ENCODE data around the gene DSG2.

The DSG2 gene

DNA sequence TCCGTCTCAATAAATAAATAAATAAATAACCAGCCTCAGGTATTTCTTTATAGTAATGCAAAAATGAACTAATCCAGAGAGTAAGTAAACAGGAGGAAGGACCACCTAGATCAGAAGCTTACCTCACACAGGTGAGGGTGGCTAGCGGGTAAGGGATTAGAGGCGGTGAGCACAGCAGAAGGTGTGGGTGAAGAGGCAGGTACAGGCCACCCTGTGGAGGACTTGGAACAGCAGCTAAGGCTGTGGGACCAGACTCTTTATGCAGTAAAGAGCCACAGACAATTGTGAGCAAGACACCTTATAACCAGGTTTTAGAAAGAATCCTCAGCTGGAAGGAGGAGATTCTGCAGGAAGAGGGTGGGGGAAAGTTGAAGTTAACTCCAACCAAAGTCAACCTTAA, 59.5 kb downstream of the DSG2 start:
- no peak for TF ChIP-seq ZNF274 (IDR thresholded peaks at IDR 0.05; ENCODE audit: low read depth, low read length)
- no peak overlapping the region for H3K4me3 ChIP-seq (ENCODE audit: low read length)

- TF ChIP-seq ZNF274 (IDR thresholded peaks at IDR 0.05; ENCODE audit: low read depth, low read length) = no peak
- H3K4me3 ChIP-seq (ENCODE audit: low read length) = no peak overlapping the region
These were observed 60.6 kb downstream of the DSG2 start for GRCh38 chr18:31558567-31558966.

DNA sequence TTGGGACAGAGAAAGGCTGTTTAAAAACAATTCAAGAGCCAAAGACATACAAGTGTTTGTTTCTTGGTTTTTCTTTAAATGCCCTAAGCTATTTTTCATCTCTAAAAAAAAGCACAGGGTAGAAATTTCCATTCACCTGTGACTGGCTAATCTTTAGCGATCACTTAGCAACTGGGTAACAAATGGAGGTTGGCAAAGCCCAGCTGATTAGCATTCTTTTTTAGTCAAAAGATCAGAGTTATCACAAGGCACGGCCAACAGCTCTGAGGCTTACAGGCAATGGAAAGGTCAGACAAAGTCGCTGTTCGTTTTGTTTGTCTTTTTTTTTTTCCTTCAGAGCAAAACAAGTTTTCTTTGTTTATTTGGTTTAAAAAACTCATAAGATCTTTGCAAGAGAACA, 64.7 kb downstream of the DSG2 start:
- TF ChIP-seq ZNF274 (IDR thresholded peaks at IDR 0.05; ENCODE audit: low read depth, low read length) = no peak

DNA sequence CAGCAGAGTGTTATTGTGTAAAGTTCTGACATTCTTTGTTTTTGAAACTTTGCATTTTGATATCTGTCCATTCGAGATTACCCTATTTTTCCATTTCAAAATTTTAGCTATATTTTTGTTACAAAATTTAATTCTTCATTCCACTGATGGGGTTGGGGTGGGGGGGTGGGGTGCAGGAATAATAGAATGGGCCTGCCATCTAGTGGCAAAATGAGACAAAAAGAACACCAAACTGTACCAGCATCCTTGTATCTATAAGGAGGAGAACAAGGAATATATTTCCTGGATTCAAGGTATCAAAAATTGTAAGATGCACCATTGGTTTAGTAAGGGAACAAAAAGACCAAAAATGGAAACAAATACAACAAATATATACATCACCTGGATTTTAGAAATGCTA, 65.8 kb downstream of the DSG2 start:
- H3K4me3 ChIP-seq (ENCODE audit: low read length) = no peak overlapping the region
- TF ChIP-seq ZNF274 (IDR thresholded peaks at IDR 0.05; ENCODE audit: low read depth, low read length) = no peak

More for the DNA sequence above, 64.7 kb downstream of the DSG2 start:
- no peak overlapping the region for H3K4me3 ChIP-seq (ENCODE audit: low read length)

DNA sequence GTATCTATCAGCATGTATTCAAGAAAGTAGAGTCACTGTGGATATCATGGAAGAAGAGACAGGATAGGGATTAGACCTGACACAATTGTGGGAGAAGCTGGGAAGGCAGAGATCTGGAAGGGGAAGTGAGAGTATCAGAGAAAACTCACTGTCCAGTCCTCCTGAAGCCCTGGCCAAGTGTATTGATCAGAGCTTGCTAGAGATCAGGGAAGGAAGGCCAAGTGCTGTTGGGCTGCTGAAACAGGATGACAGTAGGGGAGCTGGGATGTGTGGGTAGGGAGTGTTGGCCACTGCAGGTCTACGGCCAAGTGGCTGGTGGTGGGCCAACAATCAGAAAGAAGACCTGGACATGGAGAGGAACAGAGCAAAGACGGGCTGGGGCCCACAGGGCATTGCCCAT, 67.4 kb downstream of the DSG2 start:
- H3K4me3 ChIP-seq (ENCODE audit: low read length) = no peak overlapping the region
- no peak for TF ChIP-seq ZNF274 (IDR thresholded peaks at IDR 0.05; ENCODE audit: low read depth, low read length)

DNA sequence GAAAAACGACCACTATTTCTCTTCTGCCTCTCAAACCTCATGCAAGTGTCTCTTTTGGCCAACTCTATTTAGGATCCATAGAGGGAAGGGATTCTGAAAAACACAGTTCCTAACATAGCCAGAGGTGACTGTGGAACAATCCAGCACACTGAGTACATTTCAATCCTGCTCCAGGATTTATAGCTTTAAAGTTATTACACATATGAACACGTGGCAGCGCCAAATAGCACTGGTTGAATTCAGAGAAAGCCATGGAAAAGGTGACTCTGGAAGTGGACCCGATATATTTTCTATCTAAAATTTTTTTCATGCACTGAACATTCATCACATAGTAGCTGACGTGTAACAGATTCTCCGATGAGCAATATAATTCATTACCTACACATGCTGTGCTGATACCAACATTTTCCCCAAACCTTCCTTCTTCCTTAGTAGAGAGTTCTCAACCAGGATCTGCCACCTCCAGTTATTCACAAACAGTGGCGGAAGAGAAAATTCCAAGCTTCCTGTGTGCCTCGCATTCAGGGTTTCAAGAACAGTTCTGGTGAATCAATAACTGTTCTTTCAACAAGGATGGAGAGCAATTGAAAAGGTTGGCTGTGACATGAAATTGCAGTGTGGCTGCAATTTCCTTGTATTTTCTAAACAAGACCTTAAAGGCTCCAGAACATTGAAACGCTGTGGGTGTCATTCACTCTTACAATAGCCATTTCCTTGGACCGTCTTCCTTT, 68.0 kb downstream of the DSG2 start:
- H3K4me3 ChIP-seq (ENCODE audit: low read length) = no peak overlapping the region
- no peak for TF ChIP-seq ZNF274 (IDR thresholded peaks at IDR 0.05; ENCODE audit: low read depth, low read length)

- H3K4me3 ChIP-seq (ENCODE audit: low read length) = no peak overlapping the region
- no peak for TF ChIP-seq ZNF274 (IDR thresholded peaks at IDR 0.05; ENCODE audit: low read depth, low read length)
These were observed 68.8 kb downstream of the DSG2 start for GRCh38 chr18:31566576-31567306.

GRCh38 chr18:31572368-31572767, 74.4 kb downstream of the DSG2 start:
- TF ChIP-seq ZNF274 (IDR thresholded peaks at IDR 0.05; ENCODE audit: low read depth, low read length) = no peak
- no peak overlapping the region for H3K4me3 ChIP-seq (ENCODE audit: low read length)

DNA sequence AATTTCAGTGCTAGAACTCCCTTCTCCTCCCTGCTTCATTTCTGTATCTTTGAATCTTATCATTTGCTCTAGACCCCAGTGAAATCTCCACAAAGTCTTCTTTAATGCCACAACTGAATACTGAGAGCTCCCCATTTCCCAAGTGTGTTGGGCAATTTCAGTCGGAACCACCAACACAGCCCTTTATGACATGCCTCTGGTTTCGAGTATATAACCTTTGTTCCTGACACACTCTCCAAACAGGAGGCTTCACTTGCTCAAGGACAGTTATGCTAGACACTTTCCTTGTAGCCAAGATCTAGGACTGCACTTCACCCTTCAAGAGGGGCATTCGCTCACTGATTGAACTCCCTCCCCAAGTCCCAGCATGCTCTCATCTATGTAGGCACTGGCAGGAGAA, 75.1 kb downstream of the DSG2 start:
- TF ChIP-seq ZNF274 (IDR thresholded peaks at IDR 0.05; ENCODE audit: low read depth, low read length) = no peak
- no peak overlapping the region for H3K4me3 ChIP-seq (ENCODE audit: low read length)

- TF ChIP-seq ZNF274 (IDR thresholded peaks at IDR 0.05; ENCODE audit: low read depth, low read length) = no peak
- no peak overlapping the region for H3K4me3 ChIP-seq (ENCODE audit: low read length)
These were observed 76.4 kb downstream of the DSG2 start for GRCh38 chr18:31574359-31574758.

- H3K4me3 ChIP-seq (ENCODE audit: low read length) = no peak overlapping the region
These were observed 77.7 kb downstream of the DSG2 start for GRCh38 chr18:31575515-31576257.

GRCh38 chr18:31576670-31577069, 78.7 kb downstream of the DSG2 start:
- TF ChIP-seq ZNF274 (IDR thresholded peaks at IDR 0.05; ENCODE audit: low read depth, low read length) = no peak
- H3K4me3 ChIP-seq (ENCODE audit: low read length) = no peak overlapping the region

More at GRCh38 chr18:31575515-31576257, 77.7 kb downstream of the DSG2 start:
- no peak for TF ChIP-seq ZNF274 (IDR thresholded peaks at IDR 0.05; ENCODE audit: low read depth, low read length)

DNA sequence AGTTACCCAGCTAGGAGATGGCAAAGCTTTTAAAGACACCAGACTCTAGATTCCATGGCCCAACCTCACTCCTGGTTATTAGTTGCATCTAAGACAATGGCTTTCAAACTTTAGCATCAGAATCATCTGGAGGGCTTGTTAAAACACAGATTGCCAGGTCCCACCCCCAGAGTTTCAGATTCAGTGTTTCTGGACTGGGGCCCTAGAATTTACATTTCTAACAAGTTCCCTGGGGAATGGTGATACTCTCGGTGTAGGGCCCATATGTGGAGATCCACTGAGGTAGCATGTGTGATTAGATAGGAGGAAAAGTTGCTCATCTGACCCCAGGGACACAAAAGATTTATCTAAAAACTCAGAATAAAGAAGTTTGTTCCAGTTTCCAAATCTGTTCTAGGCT, 79.2 kb downstream of the DSG2 start:
- no peak for TF ChIP-seq ZNF274 (IDR thresholded peaks at IDR 0.05; ENCODE audit: low read depth, low read length)
- H3K4me3 ChIP-seq (ENCODE audit: low read length) = no peak overlapping the region

GRCh38 chr18:31578126-31578525, 80.1 kb downstream of the DSG2 start:
- no peak overlapping the region for H3K4me3 ChIP-seq (ENCODE audit: low read length)
- TF ChIP-seq ZNF274 (IDR thresholded peaks at IDR 0.05; ENCODE audit: low read depth, low read length) = no peak

DNA sequence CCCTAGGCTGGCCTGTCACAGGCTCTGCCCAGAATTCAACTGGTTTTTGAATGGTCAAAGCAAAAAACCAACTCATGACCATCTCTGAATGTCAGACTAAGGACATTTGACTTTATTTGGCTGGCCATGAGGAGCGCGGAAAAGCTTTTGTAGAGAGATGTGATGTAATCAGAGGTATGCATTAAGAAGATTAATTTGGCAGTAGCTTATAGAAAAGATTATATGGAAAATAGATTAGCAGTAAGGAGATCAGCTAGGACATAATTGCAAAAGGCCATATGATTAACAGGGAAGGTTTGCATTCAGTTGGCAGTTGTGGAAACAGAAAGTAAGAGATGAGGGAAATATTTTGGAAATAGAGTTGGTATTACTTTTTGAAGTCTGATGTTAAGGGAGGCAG, 81.4 kb downstream of the DSG2 start:
- H3K4me3 ChIP-seq (ENCODE audit: low read length) = no peak overlapping the region
- no peak for TF ChIP-seq ZNF274 (IDR thresholded peaks at IDR 0.05; ENCODE audit: low read depth, low read length)

All from GM08714 (cell line).